ENCODE results near the gene RNF121. TPM values are rescaled to one million over a fixed set of nuclear protein-coding genes. Genes with fewer than 3 reads are reported as not detected.

Gene RNF121
- total RNA-seq, 2 experiments from 2014 or later: 28.7 to 29.5 TPM

GRCh38 chr11:72040491-72041363 lies 111.9 kb downstream of the RNF121 start:
- H3K36me3 Mint-ChIP-seq (ENCODE audit: low read depth): peaks cover 17% of the 10 kb centered on the region
- ChIA-PET CTCF (interaction anchor here (0.7 to 7.3 kb wide), 8 partner anchors 11 to 391 kb away, joined by 3 to 58 read pairs (median 9); no protein-coding TSS in a partner anchor), POLR2A (interaction anchor here (0.7 to 1.1 kb wide), 3 partner anchors 9 to 71 kb away, joined by 3 to 7 read pairs (median 3); no protein-coding TSS in a partner anchor)
- no peak overlapping the region for H3K27ac Mint-ChIP-seq
- peaks cover 37% of the 10 kb centered on the region for H3K4me1 Mint-ChIP-seq
- no peaks in the 10 kb centered on the region for H3K9me3 Mint-ChIP-seq (ENCODE audit: low read depth)
- ATAC-seq (peak; percentile 76), DNase-seq (peak; percentile 86)
- intact Hi-C loops (cut with DNase I, micrococcal nuclease): loop anchor here (1.0 to 5.0 kb wide), 7 partner anchors 40 to 392 kb away; partner anchors contain the start of genes LRRC51 (in 2 of the 2), NUMA1 (in 2 of the 2), ANAPC15 (in 1 of the 2) and CLPB (in 1 of the 2)
- no peak overlapping the region for H3K4me3 Mint-ChIP-seq
- no peaks in the 10 kb centered on the region for H3K27me3 Mint-ChIP-seq

DNA sequence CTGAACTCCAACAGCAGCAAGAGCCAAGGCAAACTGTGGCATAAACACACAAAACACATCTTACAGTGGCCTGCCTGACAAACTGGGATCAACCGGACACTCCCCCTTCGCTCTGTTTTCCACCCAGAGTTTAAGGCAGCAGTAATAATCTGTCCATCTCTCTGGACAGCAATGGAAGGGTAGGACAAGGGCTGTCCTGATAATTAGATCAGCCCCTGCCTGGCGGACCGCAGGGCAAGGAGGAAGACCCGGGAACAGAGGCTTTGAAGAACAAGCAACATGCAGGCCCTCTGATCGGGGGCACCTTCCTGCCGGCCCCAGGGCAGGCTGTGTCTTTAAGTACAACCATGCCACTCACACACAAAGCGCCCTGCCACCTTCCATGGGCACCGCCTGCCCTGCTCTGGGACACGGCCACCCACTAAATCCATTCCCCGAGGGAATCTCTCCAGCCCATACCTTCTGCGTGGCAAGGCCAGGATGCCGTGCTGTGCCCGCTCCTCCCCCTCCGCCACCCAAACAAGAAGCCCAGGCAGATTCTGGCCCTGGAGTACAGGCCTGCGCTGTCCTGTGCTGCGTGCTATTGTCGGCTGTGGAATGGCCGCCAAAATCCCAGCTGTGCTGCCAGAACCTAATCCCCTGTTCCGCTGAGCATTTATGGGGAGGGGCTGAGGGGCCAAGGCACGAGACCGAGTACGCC lies 112.7 kb downstream of the RNF121 start:
- POLR2A ChIA-PET: no interaction called here
- H3K9me3 Mint-ChIP-seq (ENCODE audit: low read depth): no peaks in the 10 kb centered on the region

DNA sequence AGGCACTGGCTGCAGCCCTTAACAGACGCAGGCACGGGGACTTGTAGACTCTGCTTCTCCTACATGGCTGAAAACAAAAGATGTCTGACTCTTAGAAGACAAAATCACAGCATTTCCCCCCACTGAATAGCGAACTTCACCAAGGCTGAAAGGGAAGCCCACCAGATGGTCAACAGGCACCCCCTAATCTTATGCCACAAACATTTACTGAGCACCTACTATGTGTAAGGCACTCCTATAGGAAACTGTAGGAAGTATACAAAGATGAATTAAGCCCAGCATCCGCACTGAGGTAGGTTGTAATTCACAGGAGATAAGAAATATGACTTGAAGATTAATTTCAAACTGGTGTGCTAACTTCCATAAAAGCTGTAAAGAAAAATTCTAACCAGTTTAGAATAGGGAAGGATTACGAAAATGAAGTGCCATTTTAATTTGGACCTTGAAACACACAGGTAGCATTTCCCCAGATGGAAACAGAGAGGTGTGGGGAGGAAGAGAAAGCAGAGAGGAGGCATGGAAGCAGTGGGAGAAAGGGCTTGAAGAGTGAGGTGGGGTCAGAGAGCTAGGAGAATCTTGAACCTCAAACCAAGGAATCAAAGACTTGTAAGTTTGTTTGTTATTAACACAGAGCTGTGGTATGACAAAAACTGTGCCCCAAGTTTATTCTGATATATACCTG lies 113.4 kb downstream of the RNF121 start:
- H3K4me3 Mint-ChIP-seq: no peak overlapping the region
- ChIA-PET POLR2A (no interaction called here), CTCF (interaction anchor here (0.6 to 2.0 kb wide), 3 partner anchors 9 to 35 kb away, joined by 3 to 6 read pairs (median 5); no protein-coding TSS in a partner anchor)
- DNase-seq (no peak), ATAC-seq (peak; percentile 1)
- H3K36me3 Mint-ChIP-seq (ENCODE audit: low read depth): peaks cover 9% of the 10 kb centered on the region
- intact Hi-C loops (cut with DNase I, micrococcal nuclease): loop anchor here in 1 of 2 experiments (5.0 kb wide), 1 partner anchor 390 kb away; the partner anchor contains the start of gene CLPB
- H3K4me1 Mint-ChIP-seq: peaks cover 24% of the 10 kb centered on the region
- no peaks in the 10 kb centered on the region for H3K27me3 Mint-ChIP-seq
- H3K27ac Mint-ChIP-seq: no peak overlapping the region
- no peaks in the 10 kb centered on the region for H3K9me3 Mint-ChIP-seq (ENCODE audit: low read depth)

More for the DNA sequence above, 112.7 kb downstream of the RNF121 start:
- Mint-ChIP-seq H3K36me3 (ENCODE audit: low read depth) (peaks cover 13% of the 10 kb centered on the region), H3K27me3 (no peaks in the 10 kb centered on the region), H3K4me3 (no peak overlapping the region), H3K27ac (no peak overlapping the region), H3K4me1 (peaks cover 31% of the 10 kb centered on the region)
- ATAC-seq (peak; percentile 45), DNase-seq (peak; percentile 62)
- CTCF ChIA-PET: interaction anchor here (0.6 to 7.3 kb wide), 5 partner anchors 10 to 112 kb away, joined by 3 to 58 read pairs (median 5); no protein-coding TSS in a partner anchor
- intact Hi-C loops (cut with DNase I, micrococcal nuclease): loop anchor here (1.0 to 5.0 kb wide), 4 partner anchors 39 to 391 kb away; partner anchors contain the start of genes LRRC51 (in 2 of the 2), NUMA1 (in 2 of the 2) and CLPB (in 1 of the 2)

DNA sequence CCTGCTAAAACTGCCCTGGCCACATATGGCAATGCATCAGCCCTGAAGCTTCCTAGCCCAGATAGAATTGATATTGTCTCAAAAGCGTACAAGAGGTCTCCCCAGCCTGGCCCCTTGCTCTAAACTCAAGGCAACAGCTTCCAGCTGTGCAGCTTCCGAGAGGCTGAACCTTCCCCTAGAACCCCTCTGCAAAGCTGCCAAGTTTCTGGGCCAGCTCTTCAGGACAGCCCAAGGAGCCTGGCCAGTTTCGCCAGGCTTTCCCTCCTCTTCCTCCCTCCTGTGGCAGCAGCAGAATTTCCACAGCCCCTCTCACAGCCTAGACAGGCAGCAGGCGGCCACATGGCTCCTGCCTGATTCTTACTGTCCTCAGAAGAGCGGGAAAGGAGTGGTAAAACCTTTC lies 117.0 kb downstream of the RNF121 start:
- no peak for DNase-seq
- Mint-ChIP-seq H3K9me3 (ENCODE audit: low read depth) (no peaks in the 10 kb centered on the region), H3K36me3 (ENCODE audit: low read depth) (peaks cover 8% of the 10 kb centered on the region), H3K27ac (no peak overlapping the region), H3K4me1 (peaks cover 24% of the 10 kb centered on the region), H3K27me3 (no peaks in the 10 kb centered on the region), H3K4me3 (no peak overlapping the region)
- CTCF ChIA-PET: no interaction called here
- ATAC-seq: no peak
- intact Hi-C loops (cut with DNase I, micrococcal nuclease): no loop called here
- POLR2A ChIA-PET: no interaction called here

Other genes with a start within 250 kb of the RNF121 start
- gene DEFB108B, start 95.8 kb upstream of the RNF121 start, total RNA-seq: not detected
- gene DEFB131B, start 50.6 kb upstream of the RNF121 start, total RNA-seq: not detected
- gene XNDC1N, start 452 bp upstream of the RNF121 start, total RNA-seq: 10 to 100 TPM; 11.3 to 19.0 TPM
- gene IL18BP, start 69.9 kb downstream of the RNF121 start, total RNA-seq: 10 to 100 TPM in 1 of 2 experiments, 1 to 10 TPM in 1; 8.4 to 10.2 TPM
- 100 to 1,000 TPM; 154 to 167 TPM for gene NUMA1, start 151.5 kb downstream of the RNF121 start, total RNA-seq
- 10 to 100 TPM in 1 of 2 experiments, 1 to 10 TPM in 1; 7.7 to 11.6 TPM for gene LRRC51, start 151.8 kb downstream of the RNF121 start, total RNA-seq
- 10 to 100 TPM; 50.7 to 52.2 TPM for gene LAMTOR1, start 174.3 kb downstream of the RNF121 start, total RNA-seq
- gene TOMT, start 176.9 kb downstream of the RNF121 start, total RNA-seq: not detected
- gene ANAPC15, start 183.6 kb downstream of the RNF121 start, total RNA-seq: 10 to 100 TPM; 60.3 to 76.1 TPM
- gene FOLR3, start 206.7 kb downstream of the RNF121 start, total RNA-seq: not detected